Astrocyte (in vitro differentiated cells and primary cell): Measurements from ENCODE around the gene CLIP3.

Experiments
- EZH2 ChIP-seq: IDR thresholded peaks from 2 replicates; pipeline ENCODE4 v1.6.1; 2012; ENCODE audit warnings: mild to moderate bottlenecking, low read length, inconsistent platforms; ENCODE audit not compliant: insufficient read depth
- TF ChIP-seq, protein P1 (sequence below): IDR thresholded peaks from 2 replicates; pipeline ENCODE4 v1.5.1; 2011; ENCODE audit warnings: low read depth, mild to moderate bottlenecking, inconsistent platforms, low read length, moderate library complexity; ENCODE audit not compliant: insufficient read depth

DNA sequence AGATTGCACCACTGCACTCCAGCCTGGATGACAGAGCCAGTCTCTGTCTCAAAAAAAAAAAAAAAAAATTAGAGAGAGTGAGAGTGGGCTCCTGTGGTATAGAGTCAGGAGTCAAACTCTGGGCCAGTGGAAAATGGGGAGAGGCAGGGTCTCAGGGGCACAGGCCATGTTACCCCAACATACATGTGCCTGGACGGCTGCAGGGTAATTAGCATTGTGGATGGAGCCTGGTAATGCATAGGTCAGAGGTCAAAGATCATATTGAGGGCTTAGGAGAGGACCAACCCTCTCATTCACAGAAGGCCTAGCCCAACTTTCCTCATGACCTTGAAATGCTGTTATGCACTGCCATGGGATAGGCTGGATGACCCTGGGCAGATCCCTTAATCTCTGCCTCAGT, 7.1 kb downstream of the CLIP3 start:
- TF ChIP-seq, protein P1, sequence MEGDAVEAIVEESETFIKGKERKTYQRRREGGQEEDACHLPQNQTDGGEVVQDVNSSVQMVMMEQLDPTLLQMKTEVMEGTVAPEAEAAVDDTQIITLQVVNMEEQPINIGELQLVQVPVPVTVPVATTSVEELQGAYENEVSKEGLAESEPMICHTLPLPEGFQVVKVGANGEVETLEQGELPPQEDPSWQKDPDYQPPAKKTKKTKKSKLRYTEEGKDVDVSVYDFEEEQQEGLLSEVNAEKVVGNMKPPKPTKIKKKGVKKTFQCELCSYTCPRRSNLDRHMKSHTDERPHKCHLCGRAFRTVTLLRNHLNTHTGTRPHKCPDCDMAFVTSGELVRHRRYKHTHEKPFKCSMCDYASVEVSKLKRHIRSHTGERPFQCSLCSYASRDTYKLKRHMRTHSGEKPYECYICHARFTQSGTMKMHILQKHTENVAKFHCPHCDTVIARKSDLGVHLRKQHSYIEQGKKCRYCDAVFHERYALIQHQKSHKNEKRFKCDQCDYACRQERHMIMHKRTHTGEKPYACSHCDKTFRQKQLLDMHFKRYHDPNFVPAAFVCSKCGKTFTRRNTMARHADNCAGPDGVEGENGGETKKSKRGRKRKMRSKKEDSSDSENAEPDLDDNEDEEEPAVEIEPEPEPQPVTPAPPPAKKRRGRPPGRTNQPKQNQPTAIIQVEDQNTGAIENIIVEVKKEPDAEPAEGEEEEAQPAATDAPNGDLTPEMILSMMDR: no peak
- no peak for TF ChIP-seq EZH2
